PC-3 (cell line): ENCODE data around the gene EPS8L2.

Experiments used
- EZH2phosphoT487 ChIP-seq: fragments of 300-600 bp; sonication (generic); IDR thresholded peaks from 2 replicates; pipeline ENCODE4 v1.6.1; 2018; ENCODE audit warnings: mild to moderate bottlenecking, antibody characterized with exemption, low read length, borderline replicate concordance
- TF ChIP-seq, protein P1 (sequence below): fragments of 300-600 bp; sonication (generic); conservative IDR thresholded peaks from 2 replicates; pipeline ENCODE4 v1.5.1; 2017; ENCODE audit warnings: antibody characterized with exemption, low read depth, mild to moderate bottlenecking, low read length

DNA sequence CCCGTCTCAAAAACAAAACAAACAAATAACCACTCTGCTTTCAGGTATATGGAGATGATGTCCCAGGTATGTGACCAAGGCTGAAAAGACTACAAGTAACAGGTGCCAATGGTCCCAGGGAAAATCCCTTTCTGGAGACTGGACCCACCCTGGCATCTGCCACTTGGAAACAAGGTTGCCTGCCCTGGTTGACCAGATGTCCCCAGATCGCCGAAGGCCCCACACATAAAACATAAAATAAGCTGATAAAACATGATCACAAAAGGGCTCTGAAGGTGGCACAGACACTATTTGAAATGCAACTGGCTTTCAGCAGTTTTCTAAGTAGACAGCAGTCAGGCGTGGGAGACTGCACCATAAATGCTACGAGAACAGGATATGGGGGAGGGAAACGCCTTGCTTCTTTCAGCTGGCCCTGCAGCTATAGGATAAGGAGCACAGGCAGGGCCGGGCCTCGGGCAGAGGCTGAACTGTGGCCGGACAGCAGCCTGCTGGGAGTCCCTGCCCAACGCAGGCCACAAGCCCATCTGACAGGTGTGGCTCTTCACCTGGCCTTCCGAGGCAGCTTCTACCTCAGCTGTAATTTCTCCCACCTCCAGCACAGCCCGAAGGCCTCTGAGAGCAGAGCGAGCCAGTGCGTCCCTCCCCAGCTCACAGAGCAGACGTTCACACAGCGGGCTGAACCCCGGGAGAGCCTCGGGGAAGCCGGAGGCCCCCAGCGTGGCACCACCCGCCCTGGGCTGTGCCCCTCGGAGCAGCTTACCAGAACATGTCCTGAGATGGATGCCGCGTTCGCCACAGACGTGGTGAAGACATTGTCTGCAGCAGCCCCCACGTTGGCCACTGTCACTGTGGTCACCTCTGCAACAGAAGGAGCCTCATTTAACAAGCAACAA, 15.0 kb upstream of the EPS8L2 start:
- TF ChIP-seq, protein P1, sequence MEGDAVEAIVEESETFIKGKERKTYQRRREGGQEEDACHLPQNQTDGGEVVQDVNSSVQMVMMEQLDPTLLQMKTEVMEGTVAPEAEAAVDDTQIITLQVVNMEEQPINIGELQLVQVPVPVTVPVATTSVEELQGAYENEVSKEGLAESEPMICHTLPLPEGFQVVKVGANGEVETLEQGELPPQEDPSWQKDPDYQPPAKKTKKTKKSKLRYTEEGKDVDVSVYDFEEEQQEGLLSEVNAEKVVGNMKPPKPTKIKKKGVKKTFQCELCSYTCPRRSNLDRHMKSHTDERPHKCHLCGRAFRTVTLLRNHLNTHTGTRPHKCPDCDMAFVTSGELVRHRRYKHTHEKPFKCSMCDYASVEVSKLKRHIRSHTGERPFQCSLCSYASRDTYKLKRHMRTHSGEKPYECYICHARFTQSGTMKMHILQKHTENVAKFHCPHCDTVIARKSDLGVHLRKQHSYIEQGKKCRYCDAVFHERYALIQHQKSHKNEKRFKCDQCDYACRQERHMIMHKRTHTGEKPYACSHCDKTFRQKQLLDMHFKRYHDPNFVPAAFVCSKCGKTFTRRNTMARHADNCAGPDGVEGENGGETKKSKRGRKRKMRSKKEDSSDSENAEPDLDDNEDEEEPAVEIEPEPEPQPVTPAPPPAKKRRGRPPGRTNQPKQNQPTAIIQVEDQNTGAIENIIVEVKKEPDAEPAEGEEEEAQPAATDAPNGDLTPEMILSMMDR, result no peak
- TF ChIP-seq EZH2phosphoT487, result no peak
